ENCODE results near the gene TRPM3.

DNA sequence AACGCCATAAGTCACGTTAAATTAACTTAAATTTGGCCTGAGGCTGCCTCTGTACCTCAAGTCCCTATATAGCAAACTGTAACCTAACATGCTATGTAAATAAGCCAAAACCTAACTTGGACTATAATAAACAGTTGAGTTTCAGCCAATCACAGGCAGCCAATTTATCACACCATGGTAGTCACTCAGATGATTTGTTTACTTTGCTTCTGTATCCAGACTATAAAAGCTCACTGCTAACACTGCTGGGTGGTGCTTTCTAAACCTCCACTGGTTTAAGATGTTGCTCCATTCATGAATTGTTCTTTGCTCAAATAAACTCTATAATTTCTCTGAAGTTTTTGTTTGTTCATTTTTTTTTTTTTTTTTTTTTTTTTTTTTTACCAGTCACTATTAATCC is 62.8 kb downstream of the TRPM3 start:
- TF ChIP-seq POLR2A (IDR thresholded peaks at IDR 0.05; ENCODE audit: control extremely low read depth in 1 of 2, low read depth in 2 of 2, low read length in 2 of 2) (no peak), SUZ12 (IDR thresholded peaks at IDR 0.05; ENCODE audit: low read length) (no peak), GABPA (IDR thresholded peaks at IDR 0.05; ENCODE audit: borderline replicate concordance, insufficient read depth, low read length) (no peak), NRF1 (IDR thresholded peaks at IDR 0.05; ENCODE audit: low read depth, low read length) (no peak), RAD21 (IDR thresholded peaks at IDR 0.05 in 1 of 2, conservative IDR thresholded peaks at IDR 0.05 in 1 of 2; ENCODE audit: low read depth in 2 of 2, low read length in 2 of 2) (no peak), EZH2 (IDR thresholded peaks at IDR 0.05; ENCODE audit: low read depth, low read length, severe bottlenecking) (no peak), JUND (IDR thresholded peaks at IDR 0.05; ENCODE audit: low read length) (no peak)

All from H1 (cell line).